WTC11 (cell line): ENCODE measurements around the gene CUL1. TPM values are rescaled to one million over a fixed set of nuclear protein-coding genes. Genes with fewer than 3 reads are reported as not detected.

ENCODE experiments used
- ATAC-seq: fragments of 200-7000 bp; cut with Tn5 transposase; 2 replicates; pipeline ENCODE4 v1.10.0; 2021; ENCODE audit warnings: mild to moderate bottlenecking, moderate library complexity
- CTCF ChIA-PET: fragments of 300-600 bp; sonication (Branson Sonifier 250); formaldehyde crosslinking; loops from one replicate; lab custom pipeline; 2021; ENCODE audit warnings: antibody characterized with exemption; lab: Charles Lee
- POLR2A ChIA-PET: fragments of 350-600 bp; sonication (Branson Sonifier 250); formaldehyde crosslinking; loops from one replicate; lab custom pipeline; 2021; ENCODE audit warnings: antibody characterized with exemption; lab: Charles Lee
- DNase-seq: peaks from one replicate; pipeline ENCODE4 v3.0.0; 2021; ENCODE audit warnings: low spot score
- H3K27ac Mint-ChIP-seq: 2 replicates; pipeline ENCODE4 v1.8.0; 2021; ENCODE audit warnings: mixed read lengths
- H3K27me3 Mint-ChIP-seq: 2 replicates; pipeline ENCODE4 v1.8.0; 2021; ENCODE audit warnings: low read depth, mild to moderate bottlenecking, moderate library complexity, mixed read lengths
- H3K36me3 Mint-ChIP-seq: 2 replicates; pipeline ENCODE4 v1.8.0; 2021; ENCODE audit warnings: mixed read lengths
- H3K4me1 Mint-ChIP-seq: 2 replicates; pipeline ENCODE4 v1.8.0; 2022; ENCODE audit warnings: mixed read lengths
- H3K4me3 Mint-ChIP-seq: 2 replicates; pipeline ENCODE4 v1.8.0; 2021; ENCODE audit warnings: mild to moderate bottlenecking, moderate library complexity, mixed read lengths
- H3K9me3 Mint-ChIP-seq: 2 replicates; pipeline ENCODE4 v1.8.0; 2021; ENCODE audit warnings: mixed read lengths
- CBFB ChIP-seq: sonication (generic); formaldehyde crosslinking; IDR thresholded peaks from 2 replicates; pipeline ENCODE4 v1.8.1; 2022; ENCODE audit warnings: mild to moderate bottlenecking, low read depth, missing genetic modification reagents
- CREM ChIP-seq: sonication (generic); formaldehyde crosslinking; IDR thresholded peaks from 2 replicates; pipeline ENCODE4 v1.8.1; 2022; ENCODE audit warnings: mild to moderate bottlenecking, missing genetic modification reagents, moderate library complexity
- GABPB1 ChIP-seq: sonication (generic); formaldehyde crosslinking; IDR thresholded peaks from 2 replicates; pipeline ENCODE4 v1.8.1; 2023; ENCODE audit warnings: mild to moderate bottlenecking, missing genetic modification reagents
- HMGA2 ChIP-seq: fragments of 250-450 bp; sonication (Bioruptor Pico); IDR thresholded peaks from 2 replicates; pipeline ENCODE4 v1.4.0; 2021; ENCODE audit warnings: mild to moderate bottlenecking, moderate library complexity
- NFE2L1 ChIP-seq: sonication (generic); formaldehyde crosslinking; IDR thresholded peaks from 2 replicates; pipeline ENCODE4 v1.8.1; 2023; ENCODE audit warnings: missing genetic modification reagents
- OVOL2 ChIP-seq: fragments of 250-450 bp; sonication (Bioruptor Pico); IDR thresholded peaks from 2 replicates; pipeline ENCODE4 v1.9.0; 2021; ENCODE audit warnings: mild to moderate bottlenecking, borderline replicate concordance
- TCF7 ChIP-seq: sonication (generic); formaldehyde crosslinking; IDR thresholded peaks from 2 replicates; pipeline ENCODE4 v1.8.0; 2022; ENCODE audit warnings: mild to moderate bottlenecking, low read depth, missing genetic modification reagents, moderate library complexity
- ZNF121 ChIP-seq: sonication (generic); formaldehyde crosslinking; IDR thresholded peaks from 2 replicates; pipeline ENCODE4 v1.8.0; 2023; ENCODE audit warnings: missing genetic modification reagents
- ZNF232 ChIP-seq: sonication (generic); formaldehyde crosslinking; IDR thresholded peaks from 2 replicates; pipeline ENCODE4 v1.8.0; 2022; ENCODE audit warnings: mild to moderate bottlenecking, missing genetic modification reagents
- ZNF396 ChIP-seq: fragments of 250-450 bp; sonication (Bioruptor Pico); IDR thresholded peaks from 2 replicates; pipeline ENCODE4 v1.8.0; 2021; ENCODE audit warnings: mild to moderate bottlenecking, moderate library complexity, borderline replicate concordance
- total RNA-seq: library from RNA; stranded (reverse); gene quantifications from 3 replicates; pipeline ENCODE4 v1.2.3, GENCODE V29; 2021
- TF ChIP-seq, protein P1 (sequence below): sonication (generic); formaldehyde crosslinking; conservative IDR thresholded peaks from 2 replicates; pipeline ENCODE4 v1.8.1; 2023; ENCODE audit warnings: mild to moderate bottlenecking, low read depth, missing genetic modification reagents, moderate library complexity
- TF ChIP-seq, protein P2 (sequence below): fragments of 250-450 bp; sonication (Bioruptor Pico); IDR thresholded peaks from 2 replicates; pipeline ENCODE4 v1.9.0; 2021; ENCODE audit warnings: mild to moderate bottlenecking
- TF ChIP-seq, protein P3 (sequence below): sonication (generic); formaldehyde crosslinking; IDR thresholded peaks from 2 replicates; pipeline ENCODE4 v1.8.0; 2022; ENCODE audit warnings: mild to moderate bottlenecking, missing genetic modification reagents
- TF ChIP-seq, protein P4 (sequence below): fragments of 250-450 bp; sonication (Bioruptor Pico); IDR thresholded peaks from 2 replicates; pipeline ENCODE4 v1.9.0; 2021; ENCODE audit warnings: mild to moderate bottlenecking, borderline replicate concordance
- TF ChIP-seq, protein P5 (sequence below): sonication (generic); formaldehyde crosslinking; IDR thresholded peaks from 2 replicates; pipeline ENCODE4 v1.8.0; 2023; ENCODE audit warnings: mild to moderate bottlenecking, missing genetic modification reagents
- TF ChIP-seq, protein P6 (sequence below): fragments of 250-450 bp; sonication (Bioruptor Pico); IDR thresholded peaks from 2 replicates; pipeline ENCODE4 v1.9.0; 2021; ENCODE audit warnings: mild to moderate bottlenecking

CUL1 gene
- total RNA-seq, 1 experiment from 2014 or later = 50.5 TPM

DNA sequence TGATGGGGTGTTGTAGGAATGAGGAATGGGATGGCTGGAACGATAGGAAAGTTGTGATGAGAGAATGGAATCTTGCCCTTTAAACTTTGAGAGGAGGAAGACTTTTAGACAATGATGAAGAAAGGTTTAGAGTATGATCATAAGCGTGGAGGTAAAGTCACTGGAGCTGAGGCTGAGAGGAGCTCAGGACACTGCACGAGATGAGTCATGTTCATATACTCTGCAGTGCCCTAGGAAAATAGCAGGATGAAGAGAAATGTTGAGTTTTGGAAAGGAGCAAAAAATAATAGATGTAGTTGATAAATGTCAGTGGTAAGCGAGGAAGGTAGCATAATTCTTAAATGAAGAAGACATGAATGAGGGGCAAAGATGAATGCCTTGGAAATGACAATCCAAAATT is 28.3 kb upstream of the CUL1 start (continued):
- TF ChIP-seq, protein P1, sequence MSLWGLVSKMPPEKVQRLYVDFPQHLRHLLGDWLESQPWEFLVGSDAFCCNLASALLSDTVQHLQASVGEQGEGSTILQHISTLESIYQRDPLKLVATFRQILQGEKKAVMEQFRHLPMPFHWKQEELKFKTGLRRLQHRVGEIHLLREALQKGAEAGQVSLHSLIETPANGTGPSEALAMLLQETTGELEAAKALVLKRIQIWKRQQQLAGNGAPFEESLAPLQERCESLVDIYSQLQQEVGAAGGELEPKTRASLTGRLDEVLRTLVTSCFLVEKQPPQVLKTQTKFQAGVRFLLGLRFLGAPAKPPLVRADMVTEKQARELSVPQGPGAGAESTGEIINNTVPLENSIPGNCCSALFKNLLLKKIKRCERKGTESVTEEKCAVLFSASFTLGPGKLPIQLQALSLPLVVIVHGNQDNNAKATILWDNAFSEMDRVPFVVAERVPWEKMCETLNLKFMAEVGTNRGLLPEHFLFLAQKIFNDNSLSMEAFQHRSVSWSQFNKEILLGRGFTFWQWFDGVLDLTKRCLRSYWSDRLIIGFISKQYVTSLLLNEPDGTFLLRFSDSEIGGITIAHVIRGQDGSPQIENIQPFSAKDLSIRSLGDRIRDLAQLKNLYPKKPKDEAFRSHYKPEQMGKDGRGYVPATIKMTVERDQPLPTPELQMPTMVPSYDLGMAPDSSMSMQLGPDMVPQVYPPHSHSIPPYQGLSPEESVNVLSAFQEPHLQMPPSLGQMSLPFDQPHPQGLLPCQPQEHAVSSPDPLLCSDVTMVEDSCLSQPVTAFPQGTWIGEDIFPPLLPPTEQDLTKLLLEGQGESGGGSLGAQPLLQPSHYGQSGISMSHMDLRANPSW (CRISPR knock-in tag) = no peak
- no peak for TF ChIP-seq HMGA2
- TF ChIP-seq, protein P2, sequence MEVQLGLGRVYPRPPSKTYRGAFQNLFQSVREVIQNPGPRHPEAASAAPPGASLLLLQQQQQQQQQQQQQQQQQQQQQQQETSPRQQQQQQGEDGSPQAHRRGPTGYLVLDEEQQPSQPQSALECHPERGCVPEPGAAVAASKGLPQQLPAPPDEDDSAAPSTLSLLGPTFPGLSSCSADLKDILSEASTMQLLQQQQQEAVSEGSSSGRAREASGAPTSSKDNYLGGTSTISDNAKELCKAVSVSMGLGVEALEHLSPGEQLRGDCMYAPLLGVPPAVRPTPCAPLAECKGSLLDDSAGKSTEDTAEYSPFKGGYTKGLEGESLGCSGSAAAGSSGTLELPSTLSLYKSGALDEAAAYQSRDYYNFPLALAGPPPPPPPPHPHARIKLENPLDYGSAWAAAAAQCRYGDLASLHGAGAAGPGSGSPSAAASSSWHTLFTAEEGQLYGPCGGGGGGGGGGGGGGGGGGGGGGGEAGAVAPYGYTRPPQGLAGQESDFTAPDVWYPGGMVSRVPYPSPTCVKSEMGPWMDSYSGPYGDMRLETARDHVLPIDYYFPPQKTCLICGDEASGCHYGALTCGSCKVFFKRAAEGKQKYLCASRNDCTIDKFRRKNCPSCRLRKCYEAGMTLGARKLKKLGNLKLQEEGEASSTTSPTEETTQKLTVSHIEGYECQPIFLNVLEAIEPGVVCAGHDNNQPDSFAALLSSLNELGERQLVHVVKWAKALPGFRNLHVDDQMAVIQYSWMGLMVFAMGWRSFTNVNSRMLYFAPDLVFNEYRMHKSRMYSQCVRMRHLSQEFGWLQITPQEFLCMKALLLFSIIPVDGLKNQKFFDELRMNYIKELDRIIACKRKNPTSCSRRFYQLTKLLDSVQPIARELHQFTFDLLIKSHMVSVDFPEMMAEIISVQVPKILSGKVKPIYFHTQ (CRISPR knock-in tag) = no peak

DNA sequence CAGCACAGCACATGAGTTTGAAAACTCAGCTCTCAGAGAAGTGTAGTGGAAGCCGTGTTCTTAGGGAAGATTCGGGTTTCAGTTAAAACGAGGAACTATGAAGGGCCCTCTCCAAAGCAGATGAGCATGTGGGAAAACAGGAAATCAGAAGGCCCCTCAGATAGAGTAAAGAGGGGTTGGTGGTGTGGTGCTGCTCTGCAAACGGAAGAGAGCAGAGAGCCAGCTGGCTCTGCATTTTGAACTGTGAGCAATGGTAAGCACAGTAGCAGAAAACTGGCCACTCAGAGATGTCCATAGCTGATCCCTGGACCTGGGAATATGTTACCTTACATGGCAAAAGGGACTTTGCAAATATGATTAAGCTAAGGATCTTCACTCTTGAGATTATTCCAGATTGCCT is 27.9 kb upstream of the CUL1 start:
- H3K27ac Mint-ChIP-seq = no peak overlapping the region
- no peak for DNase-seq
- TF ChIP-seq CREM (CRISPR knock-in tag) = no peak
- TF ChIP-seq, protein P3, sequence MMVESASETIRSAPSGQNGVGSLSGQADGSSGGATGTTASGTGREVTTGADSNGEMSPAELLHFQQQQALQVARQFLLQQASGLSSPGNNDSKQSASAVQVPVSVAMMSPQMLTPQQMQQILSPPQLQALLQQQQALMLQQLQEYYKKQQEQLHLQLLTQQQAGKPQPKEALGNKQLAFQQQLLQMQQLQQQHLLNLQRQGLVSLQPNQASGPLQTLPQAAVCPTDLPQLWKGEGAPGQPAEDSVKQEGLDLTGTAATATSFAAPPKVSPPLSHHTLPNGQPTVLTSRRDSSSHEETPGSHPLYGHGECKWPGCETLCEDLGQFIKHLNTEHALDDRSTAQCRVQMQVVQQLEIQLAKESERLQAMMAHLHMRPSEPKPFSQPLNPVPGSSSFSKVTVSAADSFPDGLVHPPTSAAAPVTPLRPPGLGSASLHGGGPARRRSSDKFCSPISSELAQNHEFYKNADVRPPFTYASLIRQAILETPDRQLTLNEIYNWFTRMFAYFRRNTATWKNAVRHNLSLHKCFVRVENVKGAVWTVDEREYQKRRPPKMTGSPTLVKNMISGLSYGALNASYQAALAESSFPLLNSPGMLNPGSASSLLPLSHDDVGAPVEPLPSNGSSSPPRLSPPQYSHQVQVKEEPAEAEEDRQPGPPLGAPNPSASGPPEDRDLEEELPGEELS = no peak
- no peak for TF ChIP-seq ZNF121 (CRISPR knock-in tag)
- no peak for TF ChIP-seq OVOL2 (CRISPR knock-in tag)
- no peak for TF ChIP-seq GABPB1 (CRISPR knock-in tag)
- no peak for TF ChIP-seq NFE2L1 (CRISPR knock-in tag)
- TF ChIP-seq, protein P4, sequence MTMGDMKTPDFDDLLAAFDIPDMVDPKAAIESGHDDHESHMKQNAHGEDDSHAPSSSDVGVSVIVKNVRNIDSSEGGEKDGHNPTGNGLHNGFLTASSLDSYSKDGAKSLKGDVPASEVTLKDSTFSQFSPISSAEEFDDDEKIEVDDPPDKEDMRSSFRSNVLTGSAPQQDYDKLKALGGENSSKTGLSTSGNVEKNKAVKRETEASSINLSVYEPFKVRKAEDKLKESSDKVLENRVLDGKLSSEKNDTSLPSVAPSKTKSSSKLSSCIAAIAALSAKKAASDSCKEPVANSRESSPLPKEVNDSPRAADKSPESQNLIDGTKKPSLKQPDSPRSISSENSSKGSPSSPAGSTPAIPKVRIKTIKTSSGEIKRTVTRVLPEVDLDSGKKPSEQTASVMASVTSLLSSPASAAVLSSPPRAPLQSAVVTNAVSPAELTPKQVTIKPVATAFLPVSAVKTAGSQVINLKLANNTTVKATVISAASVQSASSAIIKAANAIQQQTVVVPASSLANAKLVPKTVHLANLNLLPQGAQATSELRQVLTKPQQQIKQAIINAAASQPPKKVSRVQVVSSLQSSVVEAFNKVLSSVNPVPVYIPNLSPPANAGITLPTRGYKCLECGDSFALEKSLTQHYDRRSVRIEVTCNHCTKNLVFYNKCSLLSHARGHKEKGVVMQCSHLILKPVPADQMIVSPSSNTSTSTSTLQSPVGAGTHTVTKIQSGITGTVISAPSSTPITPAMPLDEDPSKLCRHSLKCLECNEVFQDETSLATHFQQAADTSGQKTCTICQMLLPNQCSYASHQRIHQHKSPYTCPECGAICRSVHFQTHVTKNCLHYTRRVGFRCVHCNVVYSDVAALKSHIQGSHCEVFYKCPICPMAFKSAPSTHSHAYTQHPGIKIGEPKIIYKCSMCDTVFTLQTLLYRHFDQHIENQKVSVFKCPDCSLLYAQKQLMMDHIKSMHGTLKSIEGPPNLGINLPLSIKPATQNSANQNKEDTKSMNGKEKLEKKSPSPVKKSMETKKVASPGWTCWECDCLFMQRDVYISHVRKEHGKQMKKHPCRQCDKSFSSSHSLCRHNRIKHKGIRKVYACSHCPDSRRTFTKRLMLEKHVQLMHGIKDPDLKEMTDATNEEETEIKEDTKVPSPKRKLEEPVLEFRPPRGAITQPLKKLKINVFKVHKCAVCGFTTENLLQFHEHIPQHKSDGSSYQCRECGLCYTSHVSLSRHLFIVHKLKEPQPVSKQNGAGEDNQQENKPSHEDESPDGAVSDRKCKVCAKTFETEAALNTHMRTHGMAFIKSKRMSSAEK = no peak
- TF ChIP-seq CBFB (CRISPR knock-in tag) = no peak
- TF ChIP-seq ZNF396 (CRISPR knock-in tag) = no peak
- no peak for TF ChIP-seq HMGA2
- TF ChIP-seq, all 79 proteins: peak for 0
- ChIA-PET CTCF (interaction anchor here (1.0 kb wide), 1 partner anchor 168 kb away, joined by 3 read pairs; no protein-coding TSS in a partner anchor), POLR2A (no interaction called here)
- Mint-ChIP-seq H3K9me3 (peaks cover 37% of the 10 kb centered on the region), H3K4me3 (no peak overlapping the region), H3K27me3 (peaks cover 3% of the 10 kb centered on the region; the same call in 1 of the 2 replicates), H3K4me1 (no peaks in the 10 kb centered on the region), H3K36me3 (peaks cover 26% of the 10 kb centered on the region)
- no peak for ATAC-seq

DNA sequence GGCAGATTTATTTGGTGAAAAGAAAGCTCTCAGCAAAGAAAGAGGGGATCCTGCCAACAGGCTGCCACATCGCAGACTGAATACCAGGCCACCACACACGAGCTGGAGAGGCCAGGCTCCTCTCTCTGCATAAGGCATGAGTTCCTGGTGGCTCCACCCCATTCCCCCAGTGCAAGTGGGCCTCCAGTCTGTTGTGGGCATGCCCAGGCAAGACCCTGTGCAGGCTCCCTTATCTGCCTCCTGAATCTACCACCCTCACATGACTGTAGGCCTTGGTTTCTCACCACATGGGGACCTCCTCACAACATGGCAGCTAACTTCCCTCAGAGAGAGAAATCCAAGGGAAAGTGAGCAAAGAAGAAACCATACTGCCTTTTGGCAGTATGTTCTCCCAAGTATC is 26.7 kb upstream of the CUL1 start:
- H3K36me3 Mint-ChIP-seq = peaks cover 26% of the 10 kb centered on the region
- CTCF ChIA-PET = interaction anchor here (1.3 kb wide), 1 partner anchor 12 kb away, joined by 3 read pairs; no protein-coding TSS in a partner anchor
- TF ChIP-seq TCF7 (CRISPR knock-in tag) (no peak), ZNF232 (no peak)
- TF ChIP-seq, protein P5, sequence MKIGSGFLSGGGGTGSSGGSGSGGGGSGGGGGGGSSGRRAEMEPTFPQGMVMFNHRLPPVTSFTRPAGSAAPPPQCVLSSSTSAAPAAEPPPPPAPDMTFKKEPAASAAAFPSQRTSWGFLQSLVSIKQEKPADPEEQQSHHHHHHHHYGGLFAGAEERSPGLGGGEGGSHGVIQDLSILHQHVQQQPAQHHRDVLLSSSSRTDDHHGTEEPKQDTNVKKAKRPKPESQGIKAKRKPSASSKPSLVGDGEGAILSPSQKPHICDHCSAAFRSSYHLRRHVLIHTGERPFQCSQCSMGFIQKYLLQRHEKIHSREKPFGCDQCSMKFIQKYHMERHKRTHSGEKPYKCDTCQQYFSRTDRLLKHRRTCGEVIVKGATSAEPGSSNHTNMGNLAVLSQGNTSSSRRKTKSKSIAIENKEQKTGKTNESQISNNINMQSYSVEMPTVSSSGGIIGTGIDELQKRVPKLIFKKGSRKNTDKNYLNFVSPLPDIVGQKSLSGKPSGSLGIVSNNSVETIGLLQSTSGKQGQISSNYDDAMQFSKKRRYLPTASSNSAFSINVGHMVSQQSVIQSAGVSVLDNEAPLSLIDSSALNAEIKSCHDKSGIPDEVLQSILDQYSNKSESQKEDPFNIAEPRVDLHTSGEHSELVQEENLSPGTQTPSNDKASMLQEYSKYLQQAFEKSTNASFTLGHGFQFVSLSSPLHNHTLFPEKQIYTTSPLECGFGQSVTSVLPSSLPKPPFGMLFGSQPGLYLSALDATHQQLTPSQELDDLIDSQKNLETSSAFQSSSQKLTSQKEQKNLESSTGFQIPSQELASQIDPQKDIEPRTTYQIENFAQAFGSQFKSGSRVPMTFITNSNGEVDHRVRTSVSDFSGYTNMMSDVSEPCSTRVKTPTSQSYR = no peak
- TF ChIP-seq, protein P6, sequence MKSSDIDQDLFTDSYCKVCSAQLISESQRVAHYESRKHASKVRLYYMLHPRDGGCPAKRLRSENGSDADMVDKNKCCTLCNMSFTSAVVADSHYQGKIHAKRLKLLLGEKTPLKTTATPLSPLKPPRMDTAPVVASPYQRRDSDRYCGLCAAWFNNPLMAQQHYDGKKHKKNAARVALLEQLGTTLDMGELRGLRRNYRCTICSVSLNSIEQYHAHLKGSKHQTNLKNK (CRISPR knock-in tag) = no peak

More for the DNA sequence above, 26.7 kb upstream of the CUL1 start:
- POLR2A ChIA-PET = no interaction called here
- no peaks in the 10 kb centered on the region for H3K4me1 Mint-ChIP-seq
- DNase-seq = no peak
- peaks cover 3% of the 10 kb centered on the region; the same call in 1 of the 2 replicates for H3K27me3 Mint-ChIP-seq
- peaks cover 39% of the 10 kb centered on the region for H3K9me3 Mint-ChIP-seq
- no peak overlapping the region for H3K4me3 Mint-ChIP-seq
- ATAC-seq = no peak
- H3K27ac Mint-ChIP-seq = no peak overlapping the region
